HG02885 (cell line): ENCODE data around the gene NMT1.
"Not testable (repeated sequence)": the region's sequence is repeated elsewhere in the genome, so short reads cannot be mapped to it uniquely, and the experiment has no call there.

Source experiments
- ATAC-seq: cut with Tn5 transposase; IDR thresholded peaks from one replicate; pipeline ENCODE4 v1.9.1; 2021; ENCODE audit warnings: mild to moderate bottlenecking; ENCODE audit not compliant: unreplicated experiment, poor library complexity

The NMT1 gene

GRCh38 chr17:45116434-45117016, 55.4 kb downstream of the NMT1 start:
- ATAC-seq: no peak

GRCh38 chr17:45117334-45117733, 56.2 kb downstream of the NMT1 start:
- no peak for ATAC-seq

GRCh38 chr17:45117848-45118646, 56.9 kb downstream of the NMT1 start:
- no peak for ATAC-seq

GRCh38 chr17:45118691-45119090, 57.6 kb downstream of the NMT1 start:
- no peak for ATAC-seq

GRCh38 chr17:45119964-45120363, 58.8 kb downstream of the NMT1 start:
- no peak for ATAC-seq

GRCh38 chr17:45120558-45120957, 59.4 kb downstream of the NMT1 start:
- no peak for ATAC-seq

GRCh38 chr17:45121055-45121454, 59.9 kb downstream of the NMT1 start:
- ATAC-seq: no peak

- ATAC-seq: no peak
These were observed 62.1 kb downstream of the NMT1 start for GRCh38 chr17:45123076-45123770.

- ATAC-seq: no peak
These were observed 63.0 kb downstream of the NMT1 start for GRCh38 chr17:45123930-45124796.

GRCh38 chr17:45124797-45125122, 63.6 kb downstream of the NMT1 start:
- ATAC-seq: not testable (repeated sequence)

- ATAC-seq: no peak
These were observed 64.4 kb downstream of the NMT1 start for GRCh38 chr17:45125509-45125908.

- ATAC-seq: no peak
These were observed 66.1 kb downstream of the NMT1 start for GRCh38 chr17:45127207-45127547.

- no peak for ATAC-seq
These were observed 66.6 kb downstream of the NMT1 start for GRCh38 chr17:45127548-45128300.

- no peak for ATAC-seq
These were observed 67.2 kb downstream of the NMT1 start for GRCh38 chr17:45128331-45128730.

- no peak for ATAC-seq
These were observed 67.9 kb downstream of the NMT1 start for GRCh38 chr17:45128989-45129388.

GRCh38 chr17:45129426-45129939, 68.4 kb downstream of the NMT1 start:
- no peak for ATAC-seq

- no peak for ATAC-seq
These were observed 69.0 kb downstream of the NMT1 start for GRCh38 chr17:45129940-45130680.

- ATAC-seq: no peak
These were observed 69.8 kb downstream of the NMT1 start for GRCh38 chr17:45130681-45131615.
